Ramos (cell line): ENCODE results near the gene SLC6A18.
"Not testable (repeated sequence)": the region's sequence is repeated elsewhere in the genome, so short reads cannot be mapped to it uniquely, and the experiment has no call there.

ENCODE experiments used
- in situ Hi-C: fragments of 300-500 bp; cut with MboI; formaldehyde crosslinking; loops from one replicate; pipeline ENCODE4 v1.14.3; 2022; ENCODE audit warnings: low sequenced_read_pairs; ENCODE audit not compliant: unreplicated experiment

The SLC6A18 gene

DNA sequence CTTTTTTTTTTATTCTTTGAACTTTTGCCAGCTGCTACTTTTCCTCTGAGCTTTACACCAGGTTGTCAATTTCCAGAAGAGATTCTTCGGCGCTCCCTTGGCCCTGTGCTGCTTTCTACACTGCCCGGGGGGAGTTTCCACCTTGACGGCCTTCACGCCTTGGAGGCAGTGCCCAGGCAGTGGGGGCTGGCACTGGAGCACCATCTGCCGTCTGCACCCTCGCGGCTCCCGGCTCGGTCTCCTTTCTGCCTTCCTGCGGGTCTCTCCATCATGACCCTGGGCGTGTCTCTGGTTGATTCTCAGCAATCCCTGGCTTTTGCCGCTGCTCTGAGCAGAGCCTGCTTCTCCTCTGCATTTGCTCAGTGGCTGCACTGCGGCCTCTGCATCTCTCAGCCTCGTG is 2.9 kb downstream of the SLC6A18 start:
- in situ Hi-C loops: no loop called here

DNA sequence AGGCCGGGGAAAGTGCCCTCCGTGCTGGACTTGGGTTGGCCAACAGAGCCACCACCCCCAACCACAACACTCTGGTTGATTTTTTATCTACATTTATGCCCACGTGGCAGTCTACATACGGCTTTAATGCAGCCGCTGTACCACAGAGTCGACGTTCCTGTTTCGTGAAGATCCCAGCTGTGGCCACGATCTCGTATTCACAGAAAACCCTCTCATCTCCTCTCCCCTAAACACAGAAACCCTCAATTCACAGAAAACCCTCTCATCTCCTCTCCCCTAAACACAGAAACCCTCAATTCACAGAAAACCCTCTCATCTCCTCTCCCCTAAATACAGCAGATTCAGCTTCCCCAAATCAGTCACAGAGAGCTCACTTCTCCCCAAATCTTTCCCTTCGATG is 3.8 kb downstream of the SLC6A18 start:
- in situ Hi-C loops: not testable (repeated sequence)

DNA sequence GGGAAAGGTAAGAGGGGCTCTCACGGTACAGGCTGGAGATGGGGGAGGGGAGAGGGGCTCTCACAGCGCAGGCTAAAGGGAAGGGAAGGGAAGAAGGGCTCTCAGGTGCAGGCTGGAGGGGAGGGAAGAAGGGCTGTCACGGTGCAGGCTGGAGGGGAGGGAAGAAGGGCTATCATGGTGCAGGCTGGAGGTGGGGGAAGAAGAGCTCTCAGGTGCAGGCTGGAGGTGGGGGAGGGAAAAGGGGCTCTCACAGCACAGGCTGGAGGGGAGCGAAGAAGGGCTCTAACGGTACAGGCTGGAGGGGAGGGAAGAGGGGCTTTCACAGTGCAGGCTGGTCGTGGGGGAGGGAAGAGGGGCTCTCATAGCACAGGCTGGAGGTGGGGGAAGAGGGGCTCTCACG is 4.6 kb downstream of the SLC6A18 start:
- in situ Hi-C loops: no loop called here

DNA sequence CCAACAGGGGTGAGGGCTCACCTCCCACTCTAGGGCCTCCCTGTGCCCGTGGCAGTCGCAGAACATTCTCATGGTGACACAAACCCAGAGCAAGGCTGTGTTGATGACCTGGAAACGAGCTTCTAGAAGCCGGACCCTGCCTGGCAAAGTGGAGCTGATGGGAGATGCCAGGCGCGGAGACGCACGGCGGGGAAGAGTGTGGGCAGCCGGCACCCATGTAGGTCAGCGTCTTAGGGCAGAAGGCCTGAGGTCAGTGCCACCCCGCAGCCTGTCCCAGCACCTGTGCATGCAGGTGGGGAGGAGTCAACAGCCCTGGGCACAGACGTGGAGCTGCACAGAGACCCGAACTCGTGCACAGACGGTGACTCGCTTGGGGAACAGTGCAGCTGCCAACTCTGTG is 5.4 kb downstream of the SLC6A18 start:
- in situ Hi-C loops: no loop called here

DNA sequence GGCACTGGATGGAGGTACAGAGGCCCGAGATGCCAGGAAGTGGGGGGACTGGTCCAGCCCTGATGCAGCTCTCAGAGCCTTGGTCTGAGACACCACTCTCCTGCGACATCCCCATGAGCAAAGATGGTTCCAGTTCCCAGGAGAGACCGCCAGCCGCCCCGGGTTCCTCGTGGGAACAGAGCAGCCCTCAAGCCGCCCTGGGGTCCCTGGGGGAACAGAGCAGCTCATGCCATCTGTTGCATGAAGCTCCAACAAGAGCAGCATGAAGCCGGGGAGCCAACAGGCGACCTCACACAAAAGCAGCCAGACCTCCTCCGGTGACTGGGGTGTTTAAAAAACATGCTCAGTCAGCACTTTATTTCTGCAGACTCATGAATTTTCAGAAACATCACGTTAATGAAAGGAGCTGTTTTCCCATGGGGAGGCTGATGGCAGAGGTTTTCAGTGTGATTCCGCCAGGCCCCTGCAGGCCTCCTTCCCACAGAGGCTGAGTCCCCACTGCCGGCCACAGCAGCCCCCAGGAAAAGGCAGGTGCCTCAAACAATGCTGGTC is 6.2 kb downstream of the SLC6A18 start:
- in situ Hi-C loops: no loop called here

DNA sequence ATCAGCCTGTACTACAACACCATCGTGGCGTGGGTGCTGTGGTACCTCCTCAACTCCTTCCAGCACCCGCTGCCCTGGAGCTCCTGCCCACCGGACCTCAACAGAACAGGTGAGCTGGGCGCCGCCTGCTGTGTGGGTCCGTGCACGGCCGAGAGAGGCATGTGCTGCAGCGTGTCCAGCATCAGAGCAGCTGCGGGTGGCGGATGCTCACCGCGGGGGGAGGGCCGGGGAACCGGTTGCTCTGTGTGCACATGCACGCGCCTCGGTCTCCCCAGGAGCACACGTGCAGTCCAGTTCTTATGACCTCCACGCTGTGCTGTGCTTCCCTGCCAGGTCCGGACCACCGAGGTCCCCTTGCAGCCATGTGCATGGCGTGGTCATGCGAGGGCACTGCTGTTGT is 7.6 kb downstream of the SLC6A18 start:
- in situ Hi-C loops: no loop called here

DNA sequence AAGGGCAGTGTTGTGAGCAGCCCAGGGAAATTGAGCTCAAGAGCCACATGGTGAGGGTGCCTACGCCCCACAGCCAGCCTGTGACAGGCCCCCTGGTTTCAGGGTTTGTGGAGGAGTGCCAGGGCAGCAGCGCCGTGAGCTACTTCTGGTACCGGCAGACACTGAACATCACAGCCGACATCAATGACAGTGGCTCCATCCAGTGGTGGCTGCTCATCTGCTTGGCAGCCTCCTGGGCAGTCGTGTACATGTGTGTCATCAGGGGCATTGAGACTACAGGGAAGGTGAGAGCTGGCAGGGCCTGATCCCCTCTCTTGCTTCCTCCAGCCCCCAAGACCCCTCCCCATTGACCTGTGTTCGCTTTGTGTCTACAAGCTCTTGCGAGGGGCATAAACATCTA is 10.2 kb downstream of the SLC6A18 start:
- in situ Hi-C loops: no loop called here

DNA sequence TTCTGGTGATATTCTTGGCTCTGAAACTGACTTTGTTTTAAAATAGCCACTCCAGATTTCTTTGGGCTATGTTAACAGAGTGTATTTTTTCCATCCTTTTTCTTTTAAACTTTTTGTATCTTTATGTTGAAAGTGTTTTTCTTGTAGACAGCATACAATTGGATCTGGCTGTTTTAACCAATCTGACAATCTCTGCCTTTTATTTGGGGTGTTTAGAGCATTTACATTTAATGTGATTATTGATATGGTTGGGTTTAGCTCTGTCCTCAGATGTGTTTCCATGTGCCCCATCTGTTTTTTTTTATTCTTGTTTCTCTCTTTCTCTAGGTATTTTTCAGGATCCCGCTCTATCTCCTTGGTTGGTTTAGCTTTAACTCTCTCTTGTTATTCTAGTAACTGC is 10.7 kb downstream of the SLC6A18 start:
- in situ Hi-C loops: no loop called here

DNA sequence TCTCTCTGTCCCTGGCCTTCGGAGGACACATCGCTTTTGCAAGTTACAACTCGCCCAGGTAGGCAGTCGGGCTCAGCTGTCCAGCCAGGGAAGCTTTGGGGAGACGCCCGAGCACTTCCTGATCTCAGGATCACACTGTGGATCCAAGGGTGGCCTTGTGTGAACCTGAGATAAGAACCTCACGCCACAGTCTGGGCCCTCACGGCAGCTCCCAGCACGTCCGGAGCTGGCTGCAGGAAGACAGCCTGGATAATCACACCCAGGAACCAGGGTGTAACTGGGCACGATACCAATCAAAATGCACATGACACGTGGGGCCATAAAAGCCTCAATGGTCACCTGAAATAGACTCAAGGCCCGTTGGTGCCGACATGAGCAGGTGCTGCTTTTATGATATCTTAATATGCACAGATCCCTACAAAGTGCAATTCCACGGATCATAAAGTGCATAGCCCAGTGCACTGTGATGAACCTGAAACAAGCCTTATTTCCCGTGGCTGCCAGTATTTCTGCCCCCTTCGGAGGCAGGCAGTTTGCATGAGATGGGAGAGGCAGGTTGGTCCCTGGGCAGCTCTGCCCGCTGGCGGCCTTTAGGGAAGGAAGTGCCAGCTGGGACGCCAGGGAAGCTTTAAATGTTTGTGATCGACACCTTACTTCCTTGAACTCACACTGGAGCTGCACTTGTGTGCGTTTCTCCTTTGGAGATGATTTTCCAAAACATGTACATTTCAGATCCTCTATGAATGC is 14.5 kb downstream of the SLC6A18 start:
- in situ Hi-C loops: no loop called here

DNA sequence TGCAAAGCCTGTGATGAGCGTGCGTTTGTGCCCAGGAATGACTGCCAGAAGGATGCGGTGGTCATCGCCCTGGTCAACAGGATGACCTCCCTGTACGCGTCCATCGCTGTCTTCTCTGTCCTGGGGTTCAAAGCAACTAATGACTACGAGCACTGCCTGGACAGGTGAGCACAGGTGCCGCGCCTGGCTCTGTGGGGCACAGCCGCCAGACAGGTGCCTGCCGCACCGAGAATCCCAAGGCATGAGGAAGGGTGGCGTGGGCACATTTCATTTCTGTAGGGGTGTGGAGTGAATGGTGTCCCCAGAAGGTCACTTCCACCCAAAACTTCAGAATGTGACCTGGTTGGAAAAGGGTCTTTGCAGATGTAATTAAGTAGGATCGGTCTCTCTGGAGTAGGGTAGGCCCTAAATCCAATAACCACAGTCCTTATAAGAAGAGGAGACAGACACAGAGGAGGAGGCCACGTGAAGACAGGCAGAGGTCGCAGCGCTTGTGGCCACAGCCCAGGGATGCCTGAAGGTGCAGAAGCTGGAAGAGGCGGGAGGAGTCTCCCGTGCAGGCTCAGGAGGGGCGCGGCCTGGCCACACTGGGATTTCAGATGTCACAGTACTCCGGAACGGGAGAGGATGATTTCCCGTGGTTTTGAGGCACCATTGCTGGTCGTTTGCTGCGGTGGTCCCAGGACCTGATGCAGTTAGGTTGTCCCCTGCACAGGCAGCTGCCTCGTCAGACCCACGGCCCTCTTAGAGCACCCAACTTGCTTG is 15.5 kb downstream of the SLC6A18 start:
- in situ Hi-C loops: no loop called here

DNA sequence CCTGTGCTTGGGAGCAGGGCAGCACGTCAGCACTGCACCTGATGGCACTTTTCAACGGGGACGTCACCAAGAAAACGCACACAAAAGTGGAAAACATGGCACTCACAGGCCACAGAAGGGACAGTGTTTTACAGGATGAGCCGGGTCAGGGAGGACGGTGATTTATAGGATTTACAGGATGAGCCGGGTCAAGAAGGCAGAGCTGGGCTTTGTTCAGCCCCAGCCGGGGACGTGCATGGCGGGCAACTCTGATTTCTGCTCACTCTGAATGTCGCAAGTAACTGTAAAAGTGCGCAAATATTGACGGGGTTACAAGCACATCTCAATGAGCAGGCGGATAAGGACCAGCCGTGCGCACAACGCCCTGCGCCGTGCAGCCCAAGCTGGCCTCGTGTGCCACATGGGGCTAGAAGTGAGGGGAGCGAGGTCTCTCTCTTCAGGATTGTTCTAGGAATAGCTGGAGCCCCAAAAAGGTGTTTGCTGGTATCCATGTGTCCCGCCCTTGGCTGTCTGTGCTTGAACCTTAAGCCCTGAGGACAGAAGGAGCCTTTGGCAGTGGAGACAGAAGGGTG is 16.4 kb downstream of the SLC6A18 start:
- in situ Hi-C loops: no loop called here

DNA sequence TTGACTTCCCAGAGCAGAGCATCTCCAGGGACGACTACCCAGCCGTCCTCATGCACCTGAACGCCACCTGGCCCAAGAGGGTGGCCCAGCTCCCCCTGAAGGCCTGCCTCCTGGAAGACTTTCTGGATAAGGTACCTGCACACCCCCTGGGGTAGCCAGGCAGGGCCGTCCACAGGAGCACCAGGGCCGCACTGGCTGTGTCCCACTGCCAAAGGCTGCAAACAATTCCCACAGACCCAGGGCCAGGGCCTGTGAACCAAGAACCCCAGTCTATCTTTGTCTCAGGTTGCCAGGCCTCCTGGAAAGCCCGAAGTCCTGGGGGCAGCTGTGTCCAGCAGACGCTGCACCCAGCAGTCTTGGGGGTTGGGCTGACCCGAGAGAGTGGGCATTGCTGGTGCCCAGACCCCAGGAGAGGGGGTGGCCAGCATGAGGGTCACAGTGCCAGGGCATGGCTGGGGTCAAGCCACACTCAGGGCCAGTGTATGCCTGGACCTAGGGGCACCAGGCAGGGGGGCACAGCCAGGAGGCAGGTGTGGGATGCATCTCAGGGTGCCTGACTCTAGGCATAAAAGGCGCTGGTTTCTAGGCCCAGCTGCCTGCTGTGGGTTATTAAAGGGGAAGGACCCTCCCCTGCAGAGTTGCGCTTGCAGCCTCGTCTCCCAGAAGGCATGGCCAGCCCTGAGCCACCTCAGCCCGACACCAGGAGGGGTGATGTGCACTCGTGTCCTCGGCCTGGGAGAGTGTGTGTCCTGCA is 17.7 kb downstream of the SLC6A18 start:
- in situ Hi-C loops: no loop called here

DNA sequence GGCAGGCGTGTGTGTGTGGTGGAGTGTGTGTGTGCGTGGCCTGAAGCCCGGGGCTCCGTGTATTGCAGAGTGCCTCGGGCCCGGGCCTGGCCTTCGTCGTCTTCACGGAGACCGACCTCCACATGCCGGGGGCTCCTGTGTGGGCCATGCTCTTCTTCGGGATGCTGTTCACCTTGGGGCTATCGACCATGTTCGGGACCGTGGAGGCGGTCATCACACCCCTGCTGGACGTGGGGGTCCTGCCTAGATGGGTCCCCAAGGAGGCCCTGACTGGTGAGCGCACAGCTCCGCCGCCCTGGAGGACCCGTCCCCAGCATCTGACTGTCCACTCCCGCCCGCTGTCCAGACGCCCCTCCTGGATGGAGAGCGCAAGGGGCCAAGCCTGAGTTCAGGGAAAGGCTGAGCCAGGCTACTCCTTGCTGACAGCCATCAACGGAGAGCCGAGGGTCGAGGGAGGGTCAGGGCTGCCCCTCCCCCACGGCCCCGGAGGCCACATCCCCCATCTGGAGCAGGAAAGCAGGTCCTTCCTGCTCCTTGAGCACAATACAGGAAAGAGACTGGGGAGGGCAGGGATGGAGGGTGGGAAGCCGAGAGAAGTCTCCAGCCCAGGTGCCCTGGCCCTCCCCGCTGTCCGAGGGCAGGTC is 18.4 kb downstream of the SLC6A18 start:
- in situ Hi-C loops: no loop called here

DNA sequence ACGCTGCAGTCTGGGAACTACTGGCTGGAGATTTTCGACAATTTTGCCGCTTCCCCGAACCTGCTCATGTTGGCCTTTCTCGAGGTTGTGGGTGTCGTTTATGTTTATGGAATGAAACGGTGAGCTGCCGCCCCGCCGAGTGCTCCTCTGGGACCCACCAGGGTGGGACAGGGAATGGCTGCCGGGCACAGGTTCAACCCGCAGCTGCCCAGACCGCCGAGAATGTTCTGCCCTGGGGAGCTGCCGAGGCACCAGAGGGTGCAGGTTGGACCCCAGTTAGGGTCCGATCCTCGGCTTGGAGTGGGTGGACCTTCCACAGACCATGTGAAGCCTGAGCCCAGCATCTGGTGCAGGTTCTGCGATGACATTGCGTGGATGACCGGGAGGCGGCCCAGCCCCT is 19.1 kb downstream of the SLC6A18 start:
- in situ Hi-C loops: no loop called here

DNA sequence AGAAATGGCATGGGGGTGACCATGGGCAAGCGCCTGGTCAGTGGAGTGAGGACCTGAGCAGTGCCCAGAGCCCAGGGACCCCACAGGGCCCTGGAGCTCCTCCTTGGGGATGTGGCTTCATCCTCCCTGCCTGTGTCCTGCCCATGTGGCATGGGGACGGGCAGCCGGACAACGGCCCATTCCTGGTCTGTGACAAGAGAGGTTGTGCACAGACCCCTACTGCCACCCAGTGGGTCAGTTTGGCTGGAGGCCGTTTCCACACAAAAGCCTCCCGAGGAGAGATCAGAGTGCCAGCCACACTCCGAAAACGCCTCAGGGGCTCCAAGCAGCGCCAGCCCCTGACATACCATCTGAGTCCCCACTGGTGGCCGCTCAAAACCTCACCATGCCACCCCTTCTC is 19.8 kb downstream of the SLC6A18 start:
- in situ Hi-C loops: no loop called here

DNA sequence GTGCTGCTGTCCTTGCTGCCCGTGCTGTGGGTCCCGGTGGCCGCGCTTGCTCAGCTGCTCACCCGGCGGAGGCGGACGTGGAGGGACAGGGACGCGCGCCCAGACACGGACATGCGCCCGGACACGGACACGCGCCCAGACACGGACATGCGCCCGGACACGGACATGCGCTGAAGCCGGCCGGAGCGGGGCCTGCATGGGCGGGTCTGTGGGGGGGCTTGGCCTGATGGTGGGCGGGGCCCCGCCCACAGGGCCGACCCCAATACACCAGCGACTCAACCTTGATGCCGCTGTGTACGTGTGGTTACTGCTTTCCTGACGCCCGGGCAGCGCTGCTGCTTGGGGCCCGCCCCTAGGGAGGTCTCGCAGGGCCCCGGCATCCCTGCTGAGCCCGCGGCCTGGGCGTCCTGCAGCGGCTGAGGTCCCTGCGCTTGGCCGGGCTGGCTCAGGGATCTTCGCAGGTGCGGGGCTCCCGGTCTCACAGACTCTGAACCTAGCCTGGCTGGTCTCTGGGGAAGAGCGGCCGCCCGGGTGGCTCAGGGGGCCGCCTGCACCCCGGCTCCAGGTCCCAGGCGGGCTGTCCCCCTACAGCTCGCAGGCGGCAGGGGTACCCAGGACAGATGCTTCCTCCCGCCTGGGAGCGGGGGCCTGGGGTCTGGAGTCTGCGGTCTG is 20.9 kb downstream of the SLC6A18 start:
- in situ Hi-C loops: no loop called here

DNA sequence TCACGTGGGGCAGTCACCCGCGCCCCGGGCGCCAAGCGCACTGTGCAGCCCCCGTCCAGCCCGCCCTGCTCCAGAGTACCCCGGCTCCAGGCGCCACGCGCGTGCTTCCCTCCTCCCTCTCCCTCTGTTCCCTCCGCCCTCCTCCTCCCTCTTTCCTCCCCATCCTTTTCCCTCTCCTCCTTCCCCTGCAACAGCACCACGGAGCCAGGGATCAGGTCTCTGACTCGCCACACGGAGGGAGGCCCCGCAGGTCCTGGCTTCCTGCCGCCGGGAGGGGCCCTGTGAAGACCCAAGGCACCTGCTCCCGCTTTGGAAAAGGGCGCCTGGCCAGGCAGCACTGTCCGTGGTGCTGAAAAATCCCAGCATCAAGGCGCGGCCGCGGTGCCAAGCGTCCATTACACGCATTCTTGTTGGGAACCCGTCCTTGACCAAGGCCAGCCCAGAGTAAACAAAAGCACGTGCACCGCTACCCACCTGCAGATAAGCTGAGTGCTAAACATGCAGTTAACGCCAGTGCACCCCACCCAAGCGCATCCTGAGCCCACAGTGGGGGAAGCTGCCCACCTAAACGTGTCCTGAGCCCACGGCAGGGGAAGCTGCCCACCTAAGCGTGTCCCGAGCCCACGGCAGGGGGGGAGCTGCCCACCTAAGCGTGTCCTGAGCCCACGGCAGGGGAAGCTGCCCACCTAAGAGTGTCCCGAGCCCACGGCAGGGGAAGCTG is 21.7 kb downstream of the SLC6A18 start:
- in situ Hi-C loops: no loop called here

DNA sequence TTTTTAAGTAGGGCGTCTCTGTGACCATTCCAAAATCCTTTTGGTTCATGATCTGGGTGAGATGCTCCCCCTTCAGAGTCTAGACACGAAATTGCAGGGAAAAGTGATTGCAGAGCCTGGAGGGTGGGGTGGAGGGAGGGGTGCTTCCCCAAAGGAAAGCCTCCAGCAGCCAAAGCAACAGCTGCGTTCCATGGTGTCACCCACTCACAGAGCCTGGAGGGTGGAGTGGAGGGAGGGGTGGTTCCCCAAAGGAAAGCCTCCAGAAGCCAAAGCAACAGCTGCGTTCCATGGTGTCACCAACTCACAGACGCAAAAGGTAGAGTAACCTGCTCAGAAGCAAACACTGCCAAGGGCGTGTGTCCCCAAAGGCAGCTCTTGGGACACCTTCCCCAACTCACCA is 22.6 kb downstream of the SLC6A18 start:
- in situ Hi-C loops: no loop called here
